Kidney (tissue), 14 donors: Measurements from ENCODE around the gene MDM2. TPM values are rescaled to one million over a fixed set of nuclear protein-coding genes. Genes with fewer than 3 reads are reported as not detected.

ENCODE experiments used
- DNase-seq, 5 donors: peaks; one replicate each; pipeline ENCODE4 v3.0.0-alpha.2; 2013 to 2020
- FAIRE-seq: peaks from 2 replicates; lab custom pipeline; 2012; peaks lifted over from hg19 to GRCh38; lab: Jason Lieb, UNC
- H3K27ac ChIP-seq, 2 donors: one replicate each; pipeline ENCODE4 v1.7.0; 2013; ENCODE audit warnings: low read depth in 2 of 2, low read length in 2 of 2, inconsistent platforms in 1 of 2
- H3K27me3 ChIP-seq: one replicate; pipeline ENCODE4 v1.7.1; 2013; ENCODE audit warnings: low read length, inconsistent platforms; ENCODE audit not compliant: control insufficient read depth, insufficient read depth
- H3K36me3 ChIP-seq, 3 donors: one replicate each; pipeline versions ENCODE4 v1.7.0 to v1.7.1; 2013; ENCODE audit warnings: low read length in 3 of 3, control low read depth in 1 of 3, inconsistent platforms in 1 of 3; ENCODE audit not compliant: insufficient read depth in 3 of 3, control insufficient read depth in 2 of 3
- H3K4me1 ChIP-seq, 3 donors: one replicate each; pipeline versions ENCODE4 v1.7.0 to v1.7.1; 2013; ENCODE audit warnings: low read length in 3 of 3, inconsistent platforms in 1 of 3, low read depth in 1 of 3; ENCODE audit not compliant: control insufficient read depth in 2 of 3, insufficient read depth in 2 of 3
- H3K4me3 ChIP-seq, 3 donors: one replicate each; pipeline versions ENCODE4 v1.7.0 to v1.8.1; 2013; ENCODE audit warnings: low read length in 3 of 3, control low read depth in 1 of 3, inconsistent platforms in 1 of 3
- H3K9ac ChIP-seq, 3 donors: one replicate each; pipeline versions ENCODE4 v1.7.0 to v1.7.1; 2013; ENCODE audit warnings: low read length in 3 of 3, control low read depth in 1 of 3, inconsistent platforms in 1 of 3
- H3K9me3 ChIP-seq, 3 donors: one replicate each; pipeline versions ENCODE4 v1.7.0 to v1.7.1; 2013; ENCODE audit warnings: low read length in 3 of 3, control low read depth in 1 of 3, inconsistent platforms in 1 of 3; ENCODE audit not compliant: control insufficient read depth in 2 of 3, insufficient read depth in 1 of 3
- CTCF ChIP-seq: IDR thresholded peaks from 3 replicates; pipeline ENCODE4 v1.5.1; 2012; ENCODE audit warnings: mild to moderate bottlenecking, moderate library complexity, borderline replicate concordance; ENCODE audit not compliant: insufficient read depth; ENCODE audit errors: extremely low read depth
- intact Hi-C: fragments of 100-400 bp; cut with DNase I; formaldehyde crosslinking; loops from one replicate; pipeline ENCODE4 v1.11.1; 2022
- polyA plus RNA-seq: library from polyadenylated mRNA; stranded (reverse); fragments of 350-450 nt; fragmentation: Illumina TruSeq; extraction: RNeasy Lipid Tissue Mini Kit (QIAGEN cat#74804); gene quantifications from one replicate; pipeline ENCODE4 v1.2.3, GENCODE V29; 2014; ENCODE audit warnings: low read depth, low replicate concordance; ENCODE audit not compliant: insufficient read depth
- total RNA-seq: library from RNA; stranded (reverse); fragmentation: NEBNext Ultra II Directional; extraction: Animal tissue kit (Norgen Biotek cat#: 25700); gene quantifications from one replicate; pipeline ENCODE4 v1.2.1, GENCODE V29; 2021
- donor health status: control.
- donor health status: control.
- donor health status: control.
- donor health status: control.
- donor health status: control.
- donor health status: DM: yes; HTN: yes; CAD: no.
- donor health status: Normal renal cell carcinoma (clear cell type).

MDM2 gene
- total and polyA plus RNA-seq, 2 donors from 2014 or later: 38.5 to 103 TPM

- Histone ChIP-seq H3K27ac (no peak overlapping the region), H3K4me3 (no peak overlapping the region), H3K9me3 (no peaks in the 10 kb centered on the region), H3K9ac (no peak overlapping the region), H3K27me3 (no peaks in the 10 kb centered on the region), H3K4me1 (peaks cover 0 to 3% (median 0%) of the 10 kb centered on the region in 3 donors), H3K36me3 (peaks cover 0 to 6% (median 5%) of the 10 kb centered on the region in 3 donors)
- no peak for FAIRE-seq
- intact Hi-C loops: no loop called here
- DNase-seq: no peak
- TF ChIP-seq CTCF: no peak
Observed at GRCh38 chr12:68887641-68888040, 79.7 kb downstream of the MDM2 start.

- H3K27ac ChIP-seq: no peak overlapping the region
- TF ChIP-seq CTCF: no peak
- no peaks in the 10 kb centered on the region for H3K27me3 ChIP-seq
- peaks cover 0 to 5% (median 3%) of the 10 kb centered on the region in 3 donors for H3K36me3 ChIP-seq
- intact Hi-C loops: no loop called here
- H3K4me3 ChIP-seq: no peak overlapping the region
- DNase-seq: no peak
- FAIRE-seq: no peak
- H3K9me3 ChIP-seq: no peaks in the 10 kb centered on the region
- H3K4me1 ChIP-seq: peaks cover 0 to 3% (median 0%) of the 10 kb centered on the region in 3 donors
- H3K9ac ChIP-seq: no peak overlapping the region
Observed at GRCh38 chr12:68888243-68888642, 80.3 kb downstream of the MDM2 start.

- Histone ChIP-seq H3K4me1 (peaks cover 0 to 3% (median 0%) of the 10 kb centered on the region in 3 donors), H3K4me3 (no peak overlapping the region), H3K27me3 (no peaks in the 10 kb centered on the region), H3K36me3 (peaks cover 0 to 4% (median 0%) of the 10 kb centered on the region in 3 donors), H3K9me3 (no peaks in the 10 kb centered on the region), H3K27ac (no peak overlapping the region), H3K9ac (no peak overlapping the region)
- FAIRE-seq (no peak), DNase-seq (no peak)
- intact Hi-C loops: no loop called here
- TF ChIP-seq CTCF: no peak
Observed at GRCh38 chr12:68890701-68891113, 82.7 kb downstream of the MDM2 start.

GRCh38 chr12:68891141-68891540, 83.2 kb downstream of the MDM2 start:
- H3K27ac ChIP-seq: no peak overlapping the region
- H3K27me3 ChIP-seq: no peaks in the 10 kb centered on the region
- intact Hi-C loops: no loop called here
- no peak overlapping the region for H3K4me3 ChIP-seq
- peaks cover 0 to 3% (median 0%) of the 10 kb centered on the region in 3 donors for H3K4me1 ChIP-seq
- FAIRE-seq: no peak
- DNase-seq: no peak
- H3K9ac ChIP-seq: no peak overlapping the region
- peaks cover 0 to 4% (median 0%) of the 10 kb centered on the region in 3 donors for H3K36me3 ChIP-seq
- TF ChIP-seq CTCF: no peak
- H3K9me3 ChIP-seq: no peaks in the 10 kb centered on the region
